GM03348 (cell line): ENCODE data around the gene FCER1G.
"Not testable (repeated sequence)": the region's sequence is repeated elsewhere in the genome, so short reads cannot be mapped to it uniquely, and the experiment has no call there.

ENCODE experiments used
- DNase-seq: peaks from one replicate; pipeline ENCODE4 v3.0.0; 2012; ENCODE audit warnings: low spot score

FCER1G gene

DNA sequence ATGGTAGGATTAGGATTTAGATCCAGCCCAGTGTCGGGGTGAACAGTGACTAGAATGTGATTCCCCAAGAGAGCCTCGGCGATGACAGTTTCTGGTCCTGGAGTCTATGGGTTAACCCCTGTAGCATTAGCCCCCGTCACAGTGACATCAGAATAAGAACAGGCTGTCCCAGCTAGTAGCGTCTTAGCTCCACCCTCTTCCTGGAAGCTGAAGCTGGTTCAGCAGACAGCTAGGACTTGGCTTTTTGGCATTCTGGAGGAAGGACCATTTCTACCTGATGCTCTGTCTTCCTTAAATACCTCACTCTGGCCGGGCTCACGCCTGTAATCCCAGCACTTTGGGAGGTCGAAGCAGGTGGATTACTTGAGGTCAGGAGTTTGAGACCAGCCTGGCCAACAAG lies 7.9 kb upstream of the FCER1G start:
- DNase-seq: no peak

GRCh38 chr1:161209790-161210409 lies 5.2 kb upstream of the FCER1G start:
- peak; percentile 83 for DNase-seq

GRCh38 chr1:161214369-161214768 lies 726 bp upstream of the FCER1G start:
- no peak for DNase-seq

GRCh38 chr1:161216945-161217712 lies 2.0 kb downstream of the FCER1G start:
- DNase-seq: peak; percentile 52

DNA sequence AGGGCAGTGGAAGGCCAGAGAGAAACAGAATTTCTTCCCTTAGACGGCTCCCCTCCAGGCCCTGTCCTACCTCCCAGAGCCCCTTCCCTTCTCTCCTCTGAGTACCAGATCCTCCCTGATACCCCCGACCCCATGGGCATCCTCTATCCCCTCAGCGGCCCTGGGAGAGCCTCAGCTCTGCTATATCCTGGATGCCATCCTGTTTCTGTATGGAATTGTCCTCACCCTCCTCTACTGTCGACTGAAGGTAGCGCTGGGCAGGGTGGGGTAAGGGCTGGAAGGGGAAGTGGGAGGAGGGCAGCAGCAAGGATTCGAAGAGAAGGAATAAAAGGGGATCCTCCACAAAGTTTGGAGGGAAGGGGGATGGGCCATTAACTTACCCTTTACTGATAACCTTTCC lies 2.7 kb downstream of the FCER1G start:
- DNase-seq: no peak

DNA sequence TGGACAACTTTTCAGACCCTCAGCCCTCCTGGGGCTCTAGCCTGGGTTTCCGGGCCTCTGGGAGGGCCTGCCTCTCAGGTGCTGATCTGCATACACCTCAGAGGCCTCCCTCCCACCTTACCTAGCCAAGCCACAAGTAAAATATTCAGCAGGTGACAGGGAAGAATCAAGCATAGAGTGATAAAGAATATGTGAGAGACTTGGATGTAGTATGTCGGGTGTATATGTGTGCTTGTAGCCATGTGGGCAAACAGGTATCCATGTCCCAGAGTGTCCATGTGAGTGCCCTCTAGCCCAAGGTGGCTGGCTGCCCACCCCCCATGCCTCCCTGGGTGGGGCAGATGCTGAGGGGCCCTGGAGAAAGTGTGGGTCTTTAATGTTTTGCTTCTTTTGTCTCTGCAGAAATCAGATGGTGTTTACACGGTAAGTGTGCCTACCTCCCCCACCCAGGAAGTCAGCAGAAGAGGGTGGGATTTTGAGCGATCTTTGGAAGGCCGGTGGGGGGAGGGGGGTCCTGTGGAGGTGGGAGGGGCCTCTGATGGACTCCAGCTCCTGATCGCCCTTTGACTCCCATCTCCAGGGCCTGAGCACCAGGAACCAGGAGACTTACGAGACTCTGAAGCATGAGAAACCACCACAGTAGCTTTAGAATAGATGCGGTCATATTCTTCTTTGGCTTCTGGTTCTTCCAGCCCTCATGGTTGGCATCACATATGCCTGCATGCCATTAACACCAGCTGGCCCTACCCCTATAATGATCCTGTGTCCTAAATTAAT lies 3.4 kb downstream of the FCER1G start:
- no peak for DNase-seq

GRCh38 chr1:161219078-161219892 lies 4.2 kb downstream of the FCER1G start:
- DNase-seq: no peak

DNA sequence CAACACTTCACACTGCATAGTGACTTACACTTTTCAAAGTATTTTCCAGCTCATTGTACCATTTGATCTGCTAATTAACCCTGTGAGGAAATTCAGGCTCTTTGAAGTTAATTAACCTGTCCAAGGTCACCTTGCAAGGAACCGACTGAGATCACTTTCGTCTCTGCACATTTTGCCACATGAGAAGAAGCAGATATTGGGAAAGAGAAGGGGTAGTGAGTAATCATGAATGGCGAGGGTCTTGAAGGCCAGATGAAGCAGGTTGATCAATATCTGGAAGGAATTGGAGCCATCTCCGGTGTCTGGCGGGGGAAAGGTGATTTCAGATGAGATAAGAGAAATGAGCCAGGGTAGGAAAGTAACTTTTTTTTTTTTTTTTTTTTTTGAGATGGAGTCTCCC lies 4.9 kb downstream of the FCER1G start:
- DNase-seq: no peak

DNA sequence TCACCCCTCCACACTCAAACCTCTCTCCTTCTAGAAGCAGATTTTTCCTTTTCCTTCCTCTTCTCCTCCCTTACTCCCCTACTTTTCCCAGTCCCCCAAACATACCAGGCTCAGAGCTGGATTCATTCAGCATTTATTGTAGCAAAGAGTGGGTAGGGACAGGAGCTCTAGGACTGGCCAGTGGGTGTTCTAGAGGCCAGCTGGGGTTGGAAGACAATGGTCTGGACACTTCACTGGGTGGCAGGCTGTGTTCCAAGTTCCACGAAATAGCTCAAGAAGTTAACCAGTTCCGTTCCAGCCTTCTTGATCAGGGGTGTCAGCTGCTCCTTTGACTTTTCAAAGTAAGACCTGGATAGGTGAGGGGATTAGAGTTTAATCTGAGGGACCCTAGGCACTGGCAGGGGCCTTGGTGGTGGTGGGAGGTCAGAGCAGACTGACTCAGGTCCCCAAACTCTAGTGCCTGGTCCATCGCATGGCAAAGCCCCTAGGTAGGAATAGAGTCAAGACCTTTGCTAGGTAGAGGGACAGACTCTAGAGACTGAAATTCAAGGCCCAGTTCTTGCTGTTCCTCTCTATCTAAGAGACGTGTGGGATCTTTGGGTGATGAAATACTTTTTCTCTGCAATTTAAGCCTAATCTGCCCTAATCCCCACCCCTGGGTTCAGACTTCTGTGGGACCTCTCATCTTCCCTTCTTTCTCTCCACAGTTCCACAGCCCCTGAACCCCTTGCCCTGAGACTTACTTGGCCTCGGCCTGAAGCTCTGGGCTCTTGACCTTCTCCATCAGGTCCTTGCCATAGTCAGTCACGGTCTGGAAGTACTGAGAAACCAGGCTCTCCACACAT lies 7.3 kb downstream of the FCER1G start:
- no peak for DNase-seq

GRCh38 chr1:161223805-161224694 lies 9.0 kb downstream of the FCER1G start:
- DNase-seq: no peak

GRCh38 chr1:161224695-161225087 lies 9.6 kb downstream of the FCER1G start:
- not testable (repeated sequence) for DNase-seq

DNA sequence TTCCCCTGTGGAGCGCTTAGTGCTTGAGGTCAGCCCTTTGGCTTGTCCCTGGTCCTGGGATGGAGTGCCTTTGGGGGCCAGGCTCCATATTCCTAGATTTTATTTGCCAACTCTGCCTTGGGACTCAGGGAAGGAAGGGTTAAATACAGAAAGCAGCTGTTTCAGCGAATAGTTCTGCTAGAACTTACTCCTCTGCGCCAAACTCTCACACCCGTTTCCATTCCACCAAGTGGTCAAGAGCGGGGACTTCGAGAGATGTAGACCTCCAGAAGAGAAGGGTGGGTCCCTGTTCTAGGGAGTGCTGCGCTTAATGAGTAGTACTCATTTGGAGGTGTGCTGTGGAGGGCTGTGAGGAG lies 10.1 kb downstream of the FCER1G start:
- DNase-seq: no peak

DNA sequence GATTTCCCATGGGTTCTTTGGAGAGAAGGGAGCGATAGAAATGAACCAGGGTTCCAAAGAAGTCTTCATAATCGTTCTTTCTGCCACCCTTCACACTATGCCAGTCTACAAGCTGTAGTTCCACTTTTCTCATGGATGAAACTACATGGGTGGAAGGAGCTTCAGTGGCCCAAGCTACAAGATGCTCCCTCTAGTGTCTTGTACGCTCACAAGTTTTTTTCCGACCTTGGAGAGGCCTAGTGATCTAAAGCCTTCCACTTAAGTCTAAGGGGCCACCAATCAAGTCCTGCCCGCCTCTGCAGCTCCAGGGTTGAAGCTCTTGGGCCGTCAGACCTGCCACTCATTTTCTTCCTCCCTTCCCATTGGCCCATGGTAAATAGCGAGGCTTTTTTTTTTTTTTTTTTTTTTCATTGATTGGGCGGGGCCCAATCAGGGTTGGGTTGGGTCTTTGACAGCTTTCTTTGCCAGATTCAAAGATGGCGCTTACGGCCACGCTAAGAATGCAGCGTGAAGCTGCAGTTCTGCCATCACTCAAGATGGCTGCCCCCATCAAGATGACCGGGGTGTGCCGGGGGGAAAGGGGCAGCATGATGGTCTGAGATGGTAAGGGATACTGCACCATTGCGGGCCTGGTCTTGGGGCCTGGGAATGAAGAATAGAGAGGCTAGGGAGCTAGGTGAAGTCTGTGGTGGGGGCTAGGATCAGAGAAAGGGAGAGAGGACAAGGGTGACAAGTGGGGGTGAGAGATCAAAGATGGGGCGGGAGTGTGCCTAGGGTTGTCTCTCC lies 10.6 kb downstream of the FCER1G start, which contains the start of gene TOMM40L:
Gene TOMM40L (plus strand): TSS at position 527 of the 786 bp plus-strand sequence. CDS start 430 bp downstream, outside the sequence.
- DNase-seq: peak; percentile 96

DNA sequence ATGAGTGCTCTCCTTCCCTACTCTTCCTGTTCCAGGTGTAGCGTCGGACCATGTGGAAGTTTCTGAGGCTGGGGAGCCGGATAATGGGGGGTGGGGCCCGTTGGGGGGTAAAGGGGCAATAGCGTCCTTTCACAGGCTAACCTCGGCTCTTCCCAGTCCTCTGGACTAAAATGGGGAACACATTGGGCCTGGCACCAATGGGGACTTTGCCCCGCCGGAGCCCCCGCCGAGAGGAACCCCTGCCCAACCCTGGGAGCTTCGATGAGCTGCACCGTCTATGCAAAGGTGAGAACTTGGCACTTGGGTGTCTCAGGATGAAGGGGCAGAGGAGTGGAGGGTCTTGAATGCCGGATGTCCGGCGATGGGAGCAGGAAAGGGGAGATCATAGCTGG lies 11.2 kb downstream of the FCER1G start:
- DNase-seq: peak; percentile 18

- DNase-seq: no peak
These were observed 11.7 kb downstream of the FCER1G start for GRCh38 chr1:161226759-161227158.

- peak; percentile 83 for DNase-seq
These were observed 12.2 kb downstream of the FCER1G start for GRCh38 chr1:161227196-161227871.

DNA sequence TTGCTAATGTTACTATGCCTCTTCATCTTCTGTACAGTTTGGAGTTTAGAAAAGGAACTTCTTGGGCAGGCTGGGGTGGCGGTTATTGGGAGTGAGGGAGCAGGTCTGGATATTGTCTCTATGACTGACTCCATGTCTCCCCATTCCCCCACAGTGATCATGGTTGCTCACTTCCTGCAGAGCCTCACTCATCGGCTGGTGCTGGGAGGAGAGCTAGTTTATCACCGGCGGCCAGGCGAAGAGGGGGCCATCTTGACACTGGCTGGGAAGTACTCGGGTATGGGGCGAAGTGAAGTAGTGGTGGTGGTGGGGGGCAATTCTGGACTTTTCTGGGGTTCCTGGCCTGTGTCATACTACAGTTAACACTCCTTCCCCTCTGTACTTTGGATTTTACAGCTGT lies 12.9 kb downstream of the FCER1G start:
- DNase-seq: no peak

DNA sequence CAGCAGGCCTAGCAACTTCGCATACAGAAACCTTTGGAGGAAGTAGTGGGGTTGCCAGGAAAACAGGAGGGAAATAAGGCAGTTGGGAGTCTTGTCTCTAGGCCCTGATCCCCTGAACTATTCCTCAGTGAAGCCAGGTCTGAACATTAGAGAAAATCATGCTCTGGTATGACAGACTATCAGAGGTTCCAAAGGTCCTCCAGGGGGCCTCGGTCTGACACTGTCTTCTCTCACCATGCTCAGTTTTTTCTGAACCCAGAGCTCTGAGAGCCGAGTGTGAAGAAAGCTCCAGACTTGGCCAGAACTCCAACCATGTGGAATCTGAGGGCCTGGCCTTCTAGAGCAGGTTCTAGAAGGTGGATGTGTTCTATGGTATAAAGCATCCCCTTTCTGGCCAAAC lies 14.8 kb downstream of the FCER1G start:
- no peak for DNase-seq

- DNase-seq: no peak
These were observed 15.7 kb downstream of the FCER1G start for GRCh38 chr1:161230762-161231161.
